NCI-H1105 (cell line): ENCODE measurements around the gene SUDS3.
"Not testable (repeated sequence)": the region's sequence is repeated elsewhere in the genome, so short reads cannot be mapped to it uniquely, and the experiment has no call there.

Source experiments
- DNase-seq: peaks from one replicate; lab custom pipeline; 2025; lab: John Stamatoyannopoulos, UW

Gene SUDS3

GRCh38 chr12:118376089-118377020, at the start of gene SUDS3:
SUDS3 (plus strand) TSS chr12:118376555; CDS start chr12:118376692, 137 bp downstream.
- peak; percentile 93 for DNase-seq

GRCh38 chr12:118326991-118327390, 49.4 kb upstream of the SUDS3 start:
- DNase-seq: no peak

- DNase-seq: no peak
Measured at GRCh38 chr12:118327391-118327790, 49.0 kb upstream of the SUDS3 start.

- no peak for DNase-seq
Measured at GRCh38 chr12:118328486-118329330, 47.6 kb upstream of the SUDS3 start.

- DNase-seq: no peak
Measured at GRCh38 chr12:118330421-118331018, 45.8 kb upstream of the SUDS3 start.

GRCh38 chr12:118332511-118332910, 43.8 kb upstream of the SUDS3 start:
- no peak for DNase-seq

GRCh38 chr12:118334241-118334640, 42.1 kb upstream of the SUDS3 start:
- no peak for DNase-seq

GRCh38 chr12:118334939-118335567, 41.3 kb upstream of the SUDS3 start:
- DNase-seq: no peak

GRCh38 chr12:118336123-118336522, 40.2 kb upstream of the SUDS3 start:
- DNase-seq: no peak

GRCh38 chr12:118337194-118337838, 39.0 kb upstream of the SUDS3 start:
- DNase-seq: no peak

GRCh38 chr12:118342090-118342489, 34.3 kb upstream of the SUDS3 start:
- DNase-seq: no peak

- DNase-seq: no peak
Measured at GRCh38 chr12:118344829-118345228, 31.5 kb upstream of the SUDS3 start.

GRCh38 chr12:118345355-118345754, 31.0 kb upstream of the SUDS3 start:
- DNase-seq: no peak

GRCh38 chr12:118346895-118347294, 29.5 kb upstream of the SUDS3 start:
- no peak for DNase-seq

- no peak for DNase-seq
Measured at GRCh38 chr12:118347916-118348315, 28.4 kb upstream of the SUDS3 start.

- no peak for DNase-seq
Measured at GRCh38 chr12:118350908-118351559, 25.3 kb upstream of the SUDS3 start.

GRCh38 chr12:118353721-118354120, 22.6 kb upstream of the SUDS3 start:
- no peak for DNase-seq

- not testable (repeated sequence) for DNase-seq
Measured at GRCh38 chr12:118354503-118354902, 21.9 kb upstream of the SUDS3 start.

- no peak for DNase-seq
Measured at GRCh38 chr12:118354903-118355302, 21.5 kb upstream of the SUDS3 start.

- DNase-seq: no peak
Measured at GRCh38 chr12:118355843-118356242, 20.5 kb upstream of the SUDS3 start.

GRCh38 chr12:118356809-118357256, 19.5 kb upstream of the SUDS3 start:
- DNase-seq: no peak
